ENCODE data around the gene CLPSL2.

GRCh38 chr6:35745509-35745908, 30.9 kb upstream of the CLPSL2 start:
- TF ChIP-seq CTCF (conservative IDR thresholded peaks at IDR 0.05 in 1 of 2, IDR thresholded peaks at IDR 0.05 in 1 of 2; ENCODE audit: extremely low read depth in 1 of 2, insufficient read depth in 1 of 2, low read depth in 1 of 2, low read length in 2 of 2) (no peak), EZH2 (IDR thresholded peaks at IDR 0.05; ENCODE audit: borderline replicate concordance, low read length) (no peak)

All from mammary epithelial cell (primary cell).